ENCODE data around the gene NUP155.

- TF ChIP-seq CTCF (IDR thresholded peaks at IDR 0.05 in 4 of 5, conservative IDR thresholded peaks at IDR 0.05 in 1 of 5) (no peak), POLR2A (IDR thresholded peaks at IDR 0.05) (no peak)
Measured at GRCh38 chr5:37355161-37355560, 15.7 kb downstream of the NUP155 start.

Measured in gastrocnemius medialis (tissue), 4 donors.